Endothelial cell (in vitro differentiated cells): Measurements from ENCODE around the gene PBRM1. TPM values are rescaled to one million over a fixed set of nuclear protein-coding genes. Genes with fewer than 3 reads are reported as not detected.
A peak's percentile ranks its signal among the peaks of the same experiment; 100 is the strongest.

Source experiments
- DNase-seq: peaks from one replicate; pipeline ENCODE4 v3.0.0; 2021; ENCODE audit warnings: low spot score
- H3K27ac Mint-ChIP-seq: one replicate; pipeline ENCODE4 v1.8.0; 2021; ENCODE audit warnings: mixed read lengths, inconsistent platforms; ENCODE audit not compliant: unreplicated experiment
- H3K27me3 Mint-ChIP-seq: one replicate; pipeline ENCODE4 v1.8.0; 2021; ENCODE audit warnings: mild to moderate bottlenecking, moderate library complexity, mixed read lengths, inconsistent platforms; ENCODE audit not compliant: unreplicated experiment
- H3K36me3 Mint-ChIP-seq: one replicate; pipeline ENCODE4 v1.8.0; 2021; ENCODE audit warnings: mild to moderate bottlenecking, low read depth, mixed read lengths, inconsistent platforms; ENCODE audit not compliant: unreplicated experiment
- H3K4me1 Mint-ChIP-seq: one replicate; pipeline ENCODE4 v1.8.0; 2021; ENCODE audit warnings: mild to moderate bottlenecking, mixed read lengths, inconsistent platforms; ENCODE audit not compliant: unreplicated experiment
- H3K4me3 Mint-ChIP-seq: one replicate; pipeline ENCODE4 v1.8.0; 2021; ENCODE audit warnings: mild to moderate bottlenecking, mixed read lengths, inconsistent platforms; ENCODE audit not compliant: unreplicated experiment
- H3K9me3 Mint-ChIP-seq: one replicate; pipeline ENCODE4 v1.8.0; 2021; ENCODE audit warnings: mixed read lengths, inconsistent platforms; ENCODE audit not compliant: unreplicated experiment
- CTCF ChIP-seq: fragments of 200-600 bp; sonication (generic); IDR thresholded peaks from one replicate; pipeline ENCODE4 v1.5.0; 2021; ENCODE audit warnings: antibody characterized with exemption; ENCODE audit not compliant: unreplicated experiment
- total RNA-seq: library from RNA; stranded (reverse); fragmentation: NEBNext Ultra II Directional; extraction: Animal tissue kit (Norgen Biotek cat#: 25700); gene quantifications from one replicate; pipeline ENCODE4 v1.2.1, GENCODE V29; 2021; ENCODE audit not compliant: unreplicated experiment

Gene PBRM1
- total RNA-seq, 1 donor from 2014 or later: 68.7 TPM

GRCh38 chr3:52651592-52651991, 34.1 kb downstream of the PBRM1 start:
- no peaks in the 10 kb centered on the region for H3K27me3 Mint-ChIP-seq
- peaks cover 28% of the 10 kb centered on the region for H3K36me3 Mint-ChIP-seq
- no peaks in the 10 kb centered on the region for H3K4me1 Mint-ChIP-seq
- no peaks in the 10 kb centered on the region for H3K9me3 Mint-ChIP-seq
- no peak for DNase-seq
- H3K4me3 Mint-ChIP-seq: no peak overlapping the region
- no peak overlapping the region for H3K27ac Mint-ChIP-seq
- TF ChIP-seq CTCF: no peak

GRCh38 chr3:52650439-52650838, 35.3 kb downstream of the PBRM1 start:
- H3K27me3 Mint-ChIP-seq: no peaks in the 10 kb centered on the region
- H3K27ac Mint-ChIP-seq: no peak overlapping the region
- peaks cover 25% of the 10 kb centered on the region for H3K36me3 Mint-ChIP-seq
- no peaks in the 10 kb centered on the region for H3K9me3 Mint-ChIP-seq
- no peak for TF ChIP-seq CTCF
- H3K4me1 Mint-ChIP-seq: no peaks in the 10 kb centered on the region
- no peak overlapping the region for H3K4me3 Mint-ChIP-seq
- DNase-seq: no peak

- Mint-ChIP-seq H3K27me3 (no peaks in the 10 kb centered on the region), H3K4me3 (peak overlapping the region; percentile 22), H3K36me3 (peaks cover 28% of the 10 kb centered on the region), H3K4me1 (no peaks in the 10 kb centered on the region), H3K9me3 (no peaks in the 10 kb centered on the region), H3K27ac (no peak overlapping the region)
- TF ChIP-seq CTCF: no peak
- DNase-seq: no peak
These were observed 36.1 kb downstream of the PBRM1 start for GRCh38 chr3:52649461-52650210.

GRCh38 chr3:52645549-52645948, 40.2 kb downstream of the PBRM1 start:
- H3K27ac Mint-ChIP-seq: no peak overlapping the region
- peaks cover 27% of the 10 kb centered on the region for H3K36me3 Mint-ChIP-seq
- no peaks in the 10 kb centered on the region for H3K9me3 Mint-ChIP-seq

More at GRCh38 chr3:52645549-52645948, 40.2 kb downstream of the PBRM1 start:
- Mint-ChIP-seq H3K4me3 (no peak overlapping the region), H3K4me1 (no peaks in the 10 kb centered on the region), H3K27me3 (no peaks in the 10 kb centered on the region)
- no peak for DNase-seq
- no peak for TF ChIP-seq CTCF
